Heart left ventricle (tissue), 16 donors: Measurements from ENCODE around the gene GPER1. TPM values are rescaled to one million over a fixed set of nuclear protein-coding genes. Genes with fewer than 3 reads are reported as not detected.
A peak's percentile ranks its signal among the peaks of the same experiment; 100 is the strongest.

Source experiments
- ATAC-seq, 4 donors: fragments of 200-7000 bp; cut with Tn5 transposase; one replicate each; pipeline ENCODE4 v1.9.1; 2020 to 2022; ENCODE audit warnings: moderate library complexity in 4 of 4, mild to moderate bottlenecking in 3 of 4, moderate number of reproducible peaks in 1 of 4
- DNase-seq, 5 donors: peaks; one replicate each; pipeline ENCODE4 v3.0.0-alpha.2; 2020
- H3K27ac ChIP-seq, 12 donors: fragments of 200-600 bp; sonication (generic) in 4 of 12; one replicate each; pipeline versions ENCODE4 v1.5.0 to v1.8.0; 2016 to 2022; ENCODE audit warnings: mild to moderate bottlenecking in 2 of 12
- H3K27me3 ChIP-seq, 9 donors: fragments of 200-600 bp; sonication (generic) in 2 of 9; one replicate each; pipeline versions ENCODE4 v1.5.1 to v1.8.0; 2016 to 2022; ENCODE audit warnings: mild to moderate bottlenecking in 3 of 9
- H3K36me3 ChIP-seq, 9 donors: fragments of 200-600 bp; sonication (generic) in 2 of 9; one replicate each; pipeline versions ENCODE4 v1.5.0 to v1.8.0; 2018 to 2022; ENCODE audit warnings: mild to moderate bottlenecking in 2 of 9
- H3K4me1 ChIP-seq, 12 donors: fragments of 200-600 bp; sonication (generic) in 4 of 12; one replicate each; pipeline versions ENCODE4 v1.5.0 to v1.8.0; 2016 to 2022; ENCODE audit warnings: mild to moderate bottlenecking in 3 of 12
- H3K4me3 ChIP-seq, 12 donors: fragments of 200-600 bp; sonication (generic) in 4 of 12; one replicate each; pipeline versions ENCODE4 v1.5.0 to v1.8.0; 2017 to 2022; ENCODE audit warnings: mild to moderate bottlenecking in 9 of 12, moderate library complexity in 4 of 12
- H3K9me3 ChIP-seq, 12 donors: fragments of 200-600 bp; sonication (generic) in 4 of 12; one replicate each; pipeline versions ENCODE4 v1.5.0 to v1.8.0; 2016 to 2022; ENCODE audit warnings: mild to moderate bottlenecking in 1 of 12
- POLR2A ChIP-seq, 2 donors: fragments of 450-650 bp; IDR thresholded peaks; one replicate each; pipeline ENCODE4 v1.6.1; 2017; ENCODE audit warnings: antibody characterized with exemption in 2 of 2, mild to moderate bottlenecking in 2 of 2, moderate library complexity in 2 of 2
- WGBS, 4 donors: extraction: QIAGEN DNeasy Blood & Tissue Kit in 2 of 4; methylation state at CpG; one replicate each; pipeline versions ENCODE4 v1.1.5 to v1.1.7; 2013 to 2018; 5-methylcytosine and 5-hydroxymethylcytosine counted together
- intact Hi-C, 10 donors: fragments of 100-400 bp; cut with DNase I; formaldehyde crosslinking; loops; one replicate each; pipeline versions ENCODE4 v1.11.1 to v1.14.2; 2022
- polyA plus RNA-seq, 2 donors: library from polyadenylated mRNA; stranded (reverse); fragments of 200-250 nt; gene quantifications; one replicate each; pipeline ENCODE4 v1.2.3, GENCODE V29; 2013
- total RNA-seq, 9 donors: library from RNA; depleted of rRNA in 2 of 9; stranded (reverse); fragments of >200 nt in 2 of 9; fragmentation: NEBNext Ultra II Directional in 3 of 9; extraction: Animal tissue kit (Norgen Biotek cat#: 25700) in 3 of 9; gene quantifications; one replicate each; pipeline versions ENCODE4 v1.1.0 to v1.2.4, GENCODE V29; 2016 to 2023
- TF ChIP-seq, protein P1 (sequence below), 12 donors: fragments of 200-600 bp; sonication (generic) in 4 of 12; IDR thresholded peaks; one replicate each; pipeline versions ENCODE4 v1.5.0 to v1.8.0; 2018 to 2022; ENCODE audit warnings: antibody characterized with exemption in 12 of 12, mild to moderate bottlenecking in 5 of 12
- donor health status: ischemic (EF 13 %, LVEDD 7.1; RV severe dilation, severe dysfunction).
- donor health status: healthy with polysubstance abuse.
- donor health status: DM: no; HTN: yes; CAD: no.
- donor health status: DM: no; HTN: no; CAD: no.
- donor health status: ischemic (EF 25% LVEDD 6.9; RV normal size, moderate dysfunction).
- donor health status: ischemic (EF 25% LVEDD 5.7; RV mildly dilated, moderate dysfunction).
- donor health status: healthy.
- donor health status: DM: yes; HTN: yes; CAD: no.
- donor health status: ischemic (EF 35%, LVEDD 5.7; RV mildly dilated, moderate dysfunction).
- donor health status: nonischemic (EF 11% LVEDD 7.7; RV severe dilation, severe dysfunction).
- donor health status: DM: yes; HTN: yes; CAD: no.
- donor health status: PGD.
- donor health status: ischemic (EF 29% LVEDD 5.4; RV normal size, mild dysfunction).
- donor health status: nonischemic (EF 23%, LVEDD 6.1; RV moderate dilation, normal function).

The GPER1 gene
- total and polyA plus RNA-seq, 11 donors, result 1.4 to 8.8 (median 2.8) TPM

DNA sequence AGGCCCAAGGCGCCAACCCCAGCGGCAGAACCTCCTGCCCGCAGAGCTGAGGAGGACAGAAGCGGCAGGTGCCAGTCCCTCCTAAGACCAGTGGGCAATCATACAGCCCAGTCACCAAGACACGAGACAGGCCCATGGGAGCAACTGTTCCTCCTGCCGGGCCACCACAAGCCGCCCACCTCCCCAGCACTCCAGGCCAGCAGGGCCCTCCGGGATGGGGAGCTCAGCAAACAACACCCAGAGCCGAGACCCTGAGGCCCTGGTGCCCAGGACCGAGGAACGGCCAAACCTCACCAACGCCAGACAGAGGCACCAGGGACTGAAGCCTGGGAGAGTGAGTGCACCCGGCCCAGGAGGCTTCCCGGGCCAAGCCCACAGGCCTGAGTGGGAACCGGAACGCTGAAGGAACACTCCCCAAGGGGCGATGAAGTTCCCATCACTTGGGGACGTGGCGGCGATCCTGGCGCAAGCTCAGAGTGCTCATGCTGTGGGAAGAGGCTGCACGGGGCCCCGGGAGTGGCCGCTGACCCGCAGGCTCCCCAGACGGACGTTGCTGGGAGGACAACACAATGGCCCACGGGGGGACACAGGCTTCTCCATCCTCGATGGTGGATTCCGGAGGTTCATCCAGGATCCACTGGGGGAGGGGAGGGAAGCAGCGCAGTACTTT is 35.1 kb downstream of the GPER1 start:
- Histone ChIP-seq H3K36me3 (peaks cover 0 to 5% (median 4%) of the 10 kb centered on the region in 9 donors), H3K27ac (peak overlapping the region; percentile 55 to 89 (median 75)), H3K4me1 (peaks cover 0 to 33% (median 12%) of the 10 kb centered on the region in 12 donors), H3K9me3 (no peaks in the 10 kb centered on the region), H3K27me3 (no peaks in the 10 kb centered on the region), H3K4me3 (peak overlapping the region in 7 of 12 donors; percentile 30 to 52 (median 40))
- 55 to 68% (median 63%) methylated on average over 21 to 31 of the region's 31 CpGs for whole genome bisulfite sequencing, 4 donors
- intact Hi-C loops, result loop anchor here in 6 of 10 donors (2.0 to 5.0 kb wide), 3 partner anchors 34 to 36 kb away; partner anchors contain the start of gene GPER1 (in 5 of the 6)
- ATAC-seq, result peak; percentile 4 to 47 (median 24)
- peak; percentile 53 to 83 (median 61) for DNase-seq
- no peak for TF ChIP-seq POLR2A (IDR thresholded peaks at IDR 0.05)
- TF ChIP-seq, protein P1, sequence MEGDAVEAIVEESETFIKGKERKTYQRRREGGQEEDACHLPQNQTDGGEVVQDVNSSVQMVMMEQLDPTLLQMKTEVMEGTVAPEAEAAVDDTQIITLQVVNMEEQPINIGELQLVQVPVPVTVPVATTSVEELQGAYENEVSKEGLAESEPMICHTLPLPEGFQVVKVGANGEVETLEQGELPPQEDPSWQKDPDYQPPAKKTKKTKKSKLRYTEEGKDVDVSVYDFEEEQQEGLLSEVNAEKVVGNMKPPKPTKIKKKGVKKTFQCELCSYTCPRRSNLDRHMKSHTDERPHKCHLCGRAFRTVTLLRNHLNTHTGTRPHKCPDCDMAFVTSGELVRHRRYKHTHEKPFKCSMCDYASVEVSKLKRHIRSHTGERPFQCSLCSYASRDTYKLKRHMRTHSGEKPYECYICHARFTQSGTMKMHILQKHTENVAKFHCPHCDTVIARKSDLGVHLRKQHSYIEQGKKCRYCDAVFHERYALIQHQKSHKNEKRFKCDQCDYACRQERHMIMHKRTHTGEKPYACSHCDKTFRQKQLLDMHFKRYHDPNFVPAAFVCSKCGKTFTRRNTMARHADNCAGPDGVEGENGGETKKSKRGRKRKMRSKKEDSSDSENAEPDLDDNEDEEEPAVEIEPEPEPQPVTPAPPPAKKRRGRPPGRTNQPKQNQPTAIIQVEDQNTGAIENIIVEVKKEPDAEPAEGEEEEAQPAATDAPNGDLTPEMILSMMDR (IDR thresholded peaks at IDR 0.05), result no peak

GRCh38 chr7:1123715-1124114 is 35.8 kb downstream of the GPER1 start:
- intact Hi-C loops, result loop anchor here in 7 of 10 donors (2.0 to 5.0 kb wide), 3 partner anchors 35 to 37 kb away; partner anchors contain the start of gene GPER1 (in 5 of the 7)
- ATAC-seq (peak; percentile 81 to 94 (median 91)), DNase-seq (peak; percentile 82 to 91 (median 89))
- Histone ChIP-seq H3K27me3 (no peaks in the 10 kb centered on the region), H3K4me1 (peaks cover 0 to 33% (median 12%) of the 10 kb centered on the region in 12 donors), H3K4me3 (peak overlapping the region in 9 of 12 donors; percentile 15 to 52 (median 39)), H3K27ac (peak overlapping the region; percentile 55 to 89 (median 75)), H3K9me3 (no peaks in the 10 kb centered on the region), H3K36me3 (peaks cover 0 to 5% (median 4%) of the 10 kb centered on the region in 9 donors)
- 23 to 40% (median 38%) methylated on average over 15 to 17 of the region's 17 CpGs for WGBS, 4 donors
- TF ChIP-seq, protein P1 (IDR thresholded peaks at IDR 0.05), result peak; percentile 31 to 77 (median 61)
- TF ChIP-seq POLR2A (IDR thresholded peaks at IDR 0.05), result no peak

DNA sequence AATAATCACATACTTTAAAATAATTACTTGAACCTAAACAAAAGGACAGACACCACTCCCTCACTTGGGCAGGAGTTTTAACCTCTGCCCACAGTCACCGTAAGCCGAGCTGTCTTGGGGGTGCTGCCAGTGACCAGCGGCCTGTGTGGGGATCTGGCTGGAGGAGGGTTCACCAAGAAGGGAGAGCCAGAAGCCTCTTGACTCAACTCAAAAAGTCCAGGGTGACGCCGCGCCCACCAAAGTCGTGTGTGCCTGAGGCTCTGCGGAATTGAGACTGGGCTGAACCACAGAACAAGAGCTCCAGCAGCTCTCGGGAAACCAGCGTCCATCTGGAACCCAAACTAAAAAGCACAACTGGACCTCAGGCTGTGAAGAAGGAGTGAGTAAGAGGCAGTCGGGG is 36.3 kb downstream of the GPER1 start:
- H3K27me3 ChIP-seq, result no peaks in the 10 kb centered on the region
- 56 to 73% (median 64%) methylated on average over 11 of the region's 11 CpGs for WGBS, 4 donors
- H3K4me3 ChIP-seq, result peak overlapping the region in 10 of 12 donors; percentile 10 to 52 (median 37)
- H3K36me3 ChIP-seq, result peaks cover 0 to 5% (median 4%) of the 10 kb centered on the region in 9 donors
- TF ChIP-seq POLR2A (IDR thresholded peaks at IDR 0.05), result no peak
- TF ChIP-seq, protein P1 (IDR thresholded peaks at IDR 0.05), result no peak
- no peaks in the 10 kb centered on the region for H3K9me3 ChIP-seq
- intact Hi-C loops, result loop anchor here in 5 of 10 donors (2.0 to 5.0 kb wide), 2 partner anchors 37 kb away; partner anchors contain the start of gene GPER1 (in 4 of the 5)
- H3K4me1 ChIP-seq, result peaks cover 0 to 33% (median 12%) of the 10 kb centered on the region in 12 donors
- ATAC-seq, result peak in 1 of 4 donors; percentile 11
- no peak for DNase-seq
- peak overlapping the region; percentile 55 to 89 (median 75) for H3K27ac ChIP-seq
